LNCAP (cell line): ENCODE measurements around the gene TMEM161B.

ENCODE experiments used
- TF ChIP-seq, protein P1 (sequence below): fragments of 450-650 bp; IDR thresholded peaks from 2 replicates; pipeline ENCODE4 v1.5.1; 2017; ENCODE audit warnings: mild to moderate bottlenecking

TMEM161B gene

DNA sequence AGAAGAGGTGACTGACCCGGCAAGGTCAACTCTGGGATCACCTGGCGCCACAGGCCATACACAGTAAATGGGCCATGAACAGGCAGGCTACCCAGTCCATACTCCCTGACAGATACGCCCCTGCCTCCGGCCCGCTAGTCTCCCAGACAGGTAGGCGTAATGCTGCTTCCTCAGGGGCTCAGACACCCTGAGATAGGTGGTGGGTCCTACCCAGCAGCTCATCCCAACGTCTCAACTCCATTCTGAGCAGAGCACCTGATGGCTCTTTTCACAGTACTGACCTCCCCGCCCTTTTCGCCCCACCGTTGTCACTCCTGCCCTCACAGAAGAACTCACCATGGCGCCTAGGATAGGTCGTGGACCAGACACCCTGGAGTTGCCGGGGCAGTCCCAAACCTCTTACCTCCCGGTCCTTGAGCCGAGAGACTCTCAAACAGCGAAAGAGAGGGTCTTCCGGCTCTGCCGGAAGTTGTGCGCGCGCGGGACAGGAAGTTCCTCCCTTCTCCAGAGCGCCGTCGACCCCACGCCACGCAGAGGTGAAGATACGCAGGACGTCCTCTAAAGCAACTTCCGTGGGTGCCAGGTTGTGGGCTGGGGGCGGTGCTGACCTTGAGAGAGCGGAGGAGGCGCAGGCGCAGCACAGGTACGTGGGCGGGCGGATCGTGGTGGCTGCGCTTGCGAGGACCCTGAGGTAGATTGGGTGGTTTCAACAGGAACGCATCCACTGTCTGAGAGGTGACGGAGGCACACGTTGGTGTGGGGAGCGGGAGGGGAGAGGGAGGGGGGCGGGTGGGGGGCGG is at the start of gene TMEM161B:
Gene TMEM161B, minus strand, starts transcription at position 461 of the 800 bp plus-strand sequence. Its CDS starts 122 bp downstream, at position 339.
- TF ChIP-seq, protein P1, sequence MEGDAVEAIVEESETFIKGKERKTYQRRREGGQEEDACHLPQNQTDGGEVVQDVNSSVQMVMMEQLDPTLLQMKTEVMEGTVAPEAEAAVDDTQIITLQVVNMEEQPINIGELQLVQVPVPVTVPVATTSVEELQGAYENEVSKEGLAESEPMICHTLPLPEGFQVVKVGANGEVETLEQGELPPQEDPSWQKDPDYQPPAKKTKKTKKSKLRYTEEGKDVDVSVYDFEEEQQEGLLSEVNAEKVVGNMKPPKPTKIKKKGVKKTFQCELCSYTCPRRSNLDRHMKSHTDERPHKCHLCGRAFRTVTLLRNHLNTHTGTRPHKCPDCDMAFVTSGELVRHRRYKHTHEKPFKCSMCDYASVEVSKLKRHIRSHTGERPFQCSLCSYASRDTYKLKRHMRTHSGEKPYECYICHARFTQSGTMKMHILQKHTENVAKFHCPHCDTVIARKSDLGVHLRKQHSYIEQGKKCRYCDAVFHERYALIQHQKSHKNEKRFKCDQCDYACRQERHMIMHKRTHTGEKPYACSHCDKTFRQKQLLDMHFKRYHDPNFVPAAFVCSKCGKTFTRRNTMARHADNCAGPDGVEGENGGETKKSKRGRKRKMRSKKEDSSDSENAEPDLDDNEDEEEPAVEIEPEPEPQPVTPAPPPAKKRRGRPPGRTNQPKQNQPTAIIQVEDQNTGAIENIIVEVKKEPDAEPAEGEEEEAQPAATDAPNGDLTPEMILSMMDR, result no peak

DNA sequence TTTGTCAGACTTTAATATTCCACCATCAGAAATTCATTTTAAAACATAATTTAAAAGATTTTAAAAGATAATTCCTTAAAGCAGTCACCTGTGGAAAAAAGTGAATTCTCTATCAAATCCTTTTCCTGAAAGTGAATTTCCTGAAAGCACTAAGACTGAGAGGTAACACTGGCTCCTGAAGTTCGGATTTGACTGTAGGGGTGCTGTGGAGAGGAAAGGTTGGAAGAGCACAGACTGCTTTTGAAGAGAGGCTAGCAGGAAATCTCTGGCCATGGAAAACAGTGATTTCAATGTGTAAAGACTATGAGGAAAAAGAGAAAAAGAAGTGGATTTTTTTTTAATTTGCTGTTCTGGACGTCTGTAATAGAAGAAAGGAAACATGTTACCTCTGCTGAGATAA is 35.7 kb upstream of the TMEM161B start:
- TF ChIP-seq, protein P1, result no peak

DNA sequence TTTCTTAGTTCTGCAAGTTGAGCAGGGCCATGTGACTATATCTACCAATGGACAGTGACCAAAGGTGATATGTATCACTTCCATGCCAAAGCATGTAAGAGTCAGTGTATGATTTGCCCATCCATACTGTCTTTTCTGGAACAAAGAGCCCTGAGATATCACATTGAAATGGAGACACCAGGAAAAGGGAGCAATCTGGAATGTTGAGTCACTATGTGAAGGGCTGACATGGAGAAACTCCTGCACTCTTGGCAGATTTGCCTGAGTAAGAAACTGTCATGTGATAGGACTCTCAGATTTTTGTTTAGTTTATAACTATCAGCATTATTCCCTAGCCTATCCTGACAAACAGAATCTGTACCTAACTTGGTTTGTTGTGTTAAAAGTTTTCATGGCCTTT is 29.8 kb upstream of the TMEM161B start:
- TF ChIP-seq, protein P1, result no peak

DNA sequence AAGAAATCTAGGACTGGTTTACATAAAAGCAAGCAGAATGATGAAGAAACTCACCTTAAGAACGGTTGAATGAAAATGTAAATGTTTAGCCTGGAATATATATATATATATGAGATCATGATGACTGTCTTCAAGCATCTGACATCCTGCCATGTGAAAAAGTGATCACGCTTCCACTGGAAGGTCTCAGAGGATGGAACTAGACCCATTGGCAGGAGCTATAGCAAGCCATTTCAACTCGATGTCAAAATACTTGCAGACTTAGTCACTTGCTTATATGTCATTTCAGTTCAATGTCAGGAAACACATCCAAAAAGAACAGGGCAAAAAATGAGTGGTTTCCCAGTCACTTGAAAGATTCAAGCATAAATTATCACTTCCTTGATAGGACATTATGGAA is 22.2 kb upstream of the TMEM161B start:
- TF ChIP-seq, protein P1, result no peak

DNA sequence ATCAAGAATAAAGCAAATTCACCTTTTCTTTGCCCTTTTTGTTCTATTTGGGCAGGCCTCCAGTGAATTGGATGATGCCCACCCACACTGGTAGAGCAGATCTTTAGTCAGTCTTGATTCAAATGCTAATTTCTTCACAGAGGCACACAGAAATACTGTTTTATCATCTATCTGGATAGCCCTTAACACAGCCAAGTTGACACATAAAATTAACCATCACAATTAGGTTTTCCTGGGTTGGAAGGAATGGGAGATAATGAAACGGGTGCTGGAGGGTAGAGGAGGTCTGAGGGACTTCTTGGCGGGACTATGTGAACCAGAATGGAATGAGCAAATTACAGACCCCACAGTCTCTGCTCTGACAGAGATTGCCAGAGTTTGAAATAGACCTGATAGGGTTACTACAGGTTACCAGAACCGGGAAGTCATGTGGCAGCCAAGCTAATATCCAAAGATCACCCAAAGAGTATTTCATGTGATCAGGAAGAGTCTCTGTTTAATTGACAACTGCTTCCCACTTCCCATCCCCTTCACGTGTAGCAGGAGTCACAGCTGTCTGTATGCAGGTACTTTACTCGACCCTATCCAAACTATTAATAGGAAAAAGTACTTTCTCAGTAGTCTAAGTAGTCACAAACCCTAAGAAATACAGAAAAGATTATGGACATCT is 20.0 kb upstream of the TMEM161B start:
- TF ChIP-seq, protein P1, result no peak

DNA sequence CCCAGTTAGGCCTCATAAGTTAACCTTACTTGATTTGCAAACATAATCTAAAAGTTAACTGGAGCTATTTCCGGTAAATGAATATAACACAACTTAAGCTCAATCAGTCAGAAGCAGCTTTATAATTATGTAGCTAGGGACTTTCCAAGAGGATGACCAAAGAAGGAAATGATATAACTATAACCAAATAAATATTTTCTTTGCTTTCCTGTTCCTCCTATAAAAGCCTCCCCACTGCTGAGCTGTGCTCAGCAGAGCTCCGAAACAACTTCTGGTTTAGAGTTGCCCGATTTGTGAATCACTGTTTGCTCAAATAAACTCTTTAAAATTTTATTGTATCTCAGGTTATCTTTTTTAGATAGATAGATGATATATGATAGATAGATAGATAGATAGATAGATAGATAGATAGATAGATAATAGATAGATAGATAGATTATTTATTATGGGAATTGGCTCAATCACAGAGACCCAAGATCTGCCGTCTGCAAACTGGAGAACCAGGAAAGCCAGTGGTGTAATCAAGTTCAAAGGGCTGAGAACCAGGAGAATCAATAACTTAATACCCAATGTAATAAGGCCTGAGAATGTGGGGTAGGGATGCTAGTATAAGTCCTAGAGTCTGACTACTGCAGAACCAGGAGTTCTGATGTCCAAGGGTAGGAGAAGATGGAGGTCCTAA is 19.3 kb upstream of the TMEM161B start:
- TF ChIP-seq, protein P1, result no peak

DNA sequence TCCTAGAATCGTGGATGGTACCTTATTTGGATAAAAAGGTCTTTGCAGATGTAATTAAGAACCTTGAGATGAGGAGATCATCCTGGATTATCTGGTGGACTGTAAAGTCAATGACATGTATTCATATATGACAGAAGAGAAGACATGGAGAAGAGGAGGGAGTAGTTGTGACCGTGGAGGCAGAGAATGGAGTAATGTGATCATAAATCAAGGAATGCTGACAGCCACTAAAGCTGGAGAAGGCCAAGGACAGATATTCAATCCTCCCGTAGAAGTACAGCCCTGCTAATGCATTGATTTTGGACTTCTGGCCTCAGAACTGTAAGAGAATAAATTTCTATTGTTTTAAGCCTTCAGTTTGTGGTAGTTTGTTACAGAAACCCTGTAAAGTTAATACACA is 18.7 kb upstream of the TMEM161B start:
- TF ChIP-seq, protein P1, result no peak
